ENCODE results near the gene SPATA31E1. TPM values are rescaled to one million over a fixed set of nuclear protein-coding genes. Genes with fewer than 3 reads are reported as not detected.

The SPATA31E1 gene
- total RNA-seq, 1 experiment from 2014 or later: not detected

GRCh38 chr9:87878989-87879511, 3.6 kb upstream of the SPATA31E1 start:
- peaks cover 5% of the 10 kb centered on the region for H3K4me1 ChIP-seq (ENCODE audit: insufficient read depth, low read length, poor library complexity, severe bottlenecking)
- H3K27ac ChIP-seq (ENCODE audit: low read depth, low read length, poor library complexity, severe bottlenecking): no peak overlapping the region
- no TSS peak for BruUV-seq (replicated peaks)
- H3K9me3 ChIP-seq (ENCODE audit: low read depth, low read length, poor library complexity, severe bottlenecking): no peaks in the 10 kb centered on the region
- DNase-seq (ENCODE audit: low spot score): peak; percentile 27
- H3K27me3 ChIP-seq (replicated peaks; ENCODE audit: insufficient read depth, low read depth, low read length, poor library complexity): no peaks in the 10 kb centered on the region
- POLR2A ChIA-PET (ENCODE audit: low non-redundant PET): no interaction called here
- H3K36me3 ChIP-seq (ENCODE audit: insufficient read depth, low read length, poor library complexity, severe bottlenecking): no peaks in the 10 kb centered on the region
- CTCF ChIA-PET: no interaction called here
- TF ChIP-seq, protein P1, sequence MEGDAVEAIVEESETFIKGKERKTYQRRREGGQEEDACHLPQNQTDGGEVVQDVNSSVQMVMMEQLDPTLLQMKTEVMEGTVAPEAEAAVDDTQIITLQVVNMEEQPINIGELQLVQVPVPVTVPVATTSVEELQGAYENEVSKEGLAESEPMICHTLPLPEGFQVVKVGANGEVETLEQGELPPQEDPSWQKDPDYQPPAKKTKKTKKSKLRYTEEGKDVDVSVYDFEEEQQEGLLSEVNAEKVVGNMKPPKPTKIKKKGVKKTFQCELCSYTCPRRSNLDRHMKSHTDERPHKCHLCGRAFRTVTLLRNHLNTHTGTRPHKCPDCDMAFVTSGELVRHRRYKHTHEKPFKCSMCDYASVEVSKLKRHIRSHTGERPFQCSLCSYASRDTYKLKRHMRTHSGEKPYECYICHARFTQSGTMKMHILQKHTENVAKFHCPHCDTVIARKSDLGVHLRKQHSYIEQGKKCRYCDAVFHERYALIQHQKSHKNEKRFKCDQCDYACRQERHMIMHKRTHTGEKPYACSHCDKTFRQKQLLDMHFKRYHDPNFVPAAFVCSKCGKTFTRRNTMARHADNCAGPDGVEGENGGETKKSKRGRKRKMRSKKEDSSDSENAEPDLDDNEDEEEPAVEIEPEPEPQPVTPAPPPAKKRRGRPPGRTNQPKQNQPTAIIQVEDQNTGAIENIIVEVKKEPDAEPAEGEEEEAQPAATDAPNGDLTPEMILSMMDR (conservative IDR thresholded peaks at IDR 0.05; ENCODE audit: low read depth, low read length): no peak
- no peak for TF ChIP-seq EZH2 (IDR thresholded peaks at IDR 0.05; ENCODE audit: borderline replicate concordance, low read depth, low read length, poor library complexity, severe bottlenecking)
- no peak overlapping the region for H3K4me3 ChIP-seq (ENCODE audit: low read depth, low read length, poor library complexity, severe bottlenecking)
- intact Hi-C loops (cut with micrococcal nuclease; ENCODE audit: unreplicated experiment): no loop called here

DNA sequence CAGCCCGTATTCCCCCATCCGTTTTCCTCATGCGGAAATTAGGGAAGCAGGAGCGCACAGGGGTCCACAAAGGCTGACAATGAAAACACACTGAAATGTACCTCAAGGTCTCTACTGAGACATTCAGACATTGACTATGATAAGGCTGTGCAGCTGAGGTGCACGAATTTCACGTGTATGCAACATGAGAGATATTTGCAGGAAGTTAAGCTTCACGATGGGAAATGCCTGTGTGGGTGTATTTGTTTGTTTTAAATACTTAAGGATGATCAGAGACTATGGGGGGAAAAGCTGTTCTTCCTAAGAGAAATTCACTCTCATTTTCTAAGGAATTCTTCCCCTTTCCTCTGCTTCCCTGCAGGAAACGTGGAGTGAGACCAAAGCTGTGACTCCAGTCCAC, 2.6 kb upstream of the SPATA31E1 start:
- DNase-seq (ENCODE audit: low spot score): no peak
- TF ChIP-seq, protein P1 (conservative IDR thresholded peaks at IDR 0.05; ENCODE audit: low read depth, low read length): no peak
- no peak for TF ChIP-seq EZH2 (IDR thresholded peaks at IDR 0.05; ENCODE audit: borderline replicate concordance, low read depth, low read length, poor library complexity, severe bottlenecking)
- Histone ChIP-seq H3K36me3 (ENCODE audit: insufficient read depth, low read length, poor library complexity, severe bottlenecking) (no peaks in the 10 kb centered on the region), H3K9me3 (ENCODE audit: low read depth, low read length, poor library complexity, severe bottlenecking) (no peaks in the 10 kb centered on the region), H3K4me3 (ENCODE audit: low read depth, low read length, poor library complexity, severe bottlenecking) (no peak overlapping the region), H3K4me1 (ENCODE audit: insufficient read depth, low read length, poor library complexity, severe bottlenecking) (no peaks in the 10 kb centered on the region), H3K27me3 (replicated peaks; ENCODE audit: insufficient read depth, low read depth, low read length, poor library complexity) (no peaks in the 10 kb centered on the region), H3K27ac (ENCODE audit: low read depth, low read length, poor library complexity, severe bottlenecking) (no peak overlapping the region)
- POLR2A ChIA-PET (ENCODE audit: low non-redundant PET): interaction anchor here (0.6 kb wide), 1 partner anchor 9 kb away, joined by 4 read pairs; no protein-coding TSS in a partner anchor
- CTCF ChIA-PET: no interaction called here
- no TSS peak for BruUV-seq (replicated peaks)
- intact Hi-C loops (cut with micrococcal nuclease; ENCODE audit: unreplicated experiment): no loop called here

GRCh38 chr9:87880683-87881082, 2.0 kb upstream of the SPATA31E1 start:
- no peak for DNase-seq (ENCODE audit: low spot score)
- intact Hi-C loops (cut with micrococcal nuclease; ENCODE audit: unreplicated experiment): no loop called here
- BruUV-seq (replicated peaks): no TSS peak
- H3K4me3 ChIP-seq (ENCODE audit: low read depth, low read length, poor library complexity, severe bottlenecking): no peak overlapping the region
- no peaks in the 10 kb centered on the region for H3K9me3 ChIP-seq (ENCODE audit: low read depth, low read length, poor library complexity, severe bottlenecking)
- ChIA-PET POLR2A (ENCODE audit: low non-redundant PET) (interaction anchor here (0.6 kb wide), 1 partner anchor 10 kb away, joined by 4 read pairs; no protein-coding TSS in a partner anchor), CTCF (no interaction called here)
- H3K4me1 ChIP-seq (ENCODE audit: insufficient read depth, low read length, poor library complexity, severe bottlenecking): no peaks in the 10 kb centered on the region
- H3K27ac ChIP-seq (ENCODE audit: low read depth, low read length, poor library complexity, severe bottlenecking): no peak overlapping the region
- H3K27me3 ChIP-seq (replicated peaks; ENCODE audit: insufficient read depth, low read depth, low read length, poor library complexity): no peaks in the 10 kb centered on the region
- H3K36me3 ChIP-seq (ENCODE audit: insufficient read depth, low read length, poor library complexity, severe bottlenecking): no peaks in the 10 kb centered on the region
- no peak for TF ChIP-seq EZH2 (IDR thresholded peaks at IDR 0.05; ENCODE audit: borderline replicate concordance, low read depth, low read length, poor library complexity, severe bottlenecking)
- TF ChIP-seq, protein P1 (conservative IDR thresholded peaks at IDR 0.05; ENCODE audit: low read depth, low read length): no peak

Data from A673 (cell line).